Kidney (tissue), 14 donors: Measurements from ENCODE around the gene NDUFS8. TPM values are rescaled to one million over a fixed set of nuclear protein-coding genes. Genes with fewer than 3 reads are reported as not detected.

Experiments
- DNase-seq, 5 donors: peaks; one replicate each; pipeline ENCODE4 v3.0.0-alpha.2; 2013 to 2020
- FAIRE-seq: peaks from 2 replicates; lab custom pipeline; 2012; peaks lifted over from hg19 to GRCh38; lab: Jason Lieb, UNC
- H3K27ac ChIP-seq, 2 donors: one replicate each; pipeline ENCODE4 v1.7.0; 2013; ENCODE audit warnings: low read depth in 2 of 2, low read length in 2 of 2, inconsistent platforms in 1 of 2
- H3K27me3 ChIP-seq: one replicate; pipeline ENCODE4 v1.7.1; 2013; ENCODE audit warnings: low read length, inconsistent platforms; ENCODE audit not compliant: control insufficient read depth, insufficient read depth
- H3K36me3 ChIP-seq, 3 donors: one replicate each; pipeline versions ENCODE4 v1.7.0 to v1.7.1; 2013; ENCODE audit warnings: low read length in 3 of 3, control low read depth in 1 of 3, inconsistent platforms in 1 of 3; ENCODE audit not compliant: insufficient read depth in 3 of 3, control insufficient read depth in 2 of 3
- H3K4me1 ChIP-seq, 3 donors: one replicate each; pipeline versions ENCODE4 v1.7.0 to v1.7.1; 2013; ENCODE audit warnings: low read length in 3 of 3, inconsistent platforms in 1 of 3, low read depth in 1 of 3; ENCODE audit not compliant: control insufficient read depth in 2 of 3, insufficient read depth in 2 of 3
- H3K4me3 ChIP-seq, 3 donors: one replicate each; pipeline versions ENCODE4 v1.7.0 to v1.8.1; 2013; ENCODE audit warnings: low read length in 3 of 3, control low read depth in 1 of 3, inconsistent platforms in 1 of 3
- H3K9ac ChIP-seq, 3 donors: one replicate each; pipeline versions ENCODE4 v1.7.0 to v1.7.1; 2013; ENCODE audit warnings: low read length in 3 of 3, control low read depth in 1 of 3, inconsistent platforms in 1 of 3
- H3K9me3 ChIP-seq, 3 donors: one replicate each; pipeline versions ENCODE4 v1.7.0 to v1.7.1; 2013; ENCODE audit warnings: low read length in 3 of 3, control low read depth in 1 of 3, inconsistent platforms in 1 of 3; ENCODE audit not compliant: control insufficient read depth in 2 of 3, insufficient read depth in 1 of 3
- intact Hi-C: fragments of 100-400 bp; cut with DNase I; formaldehyde crosslinking; loops from one replicate; pipeline ENCODE4 v1.11.1; 2022
- polyA plus RNA-seq: library from polyadenylated mRNA; stranded (reverse); fragments of 350-450 nt; fragmentation: Illumina TruSeq; extraction: RNeasy Lipid Tissue Mini Kit (QIAGEN cat#74804); gene quantifications from one replicate; pipeline ENCODE4 v1.2.3, GENCODE V29; 2014; ENCODE audit warnings: low read depth, low replicate concordance; ENCODE audit not compliant: insufficient read depth
- total RNA-seq: library from RNA; stranded (reverse); fragmentation: NEBNext Ultra II Directional; extraction: Animal tissue kit (Norgen Biotek cat#: 25700); gene quantifications from one replicate; pipeline ENCODE4 v1.2.1, GENCODE V29; 2021
- TF ChIP-seq, protein P1 (sequence below): IDR thresholded peaks from 3 replicates; pipeline ENCODE4 v1.5.1; 2012; ENCODE audit warnings: mild to moderate bottlenecking, moderate library complexity, borderline replicate concordance; ENCODE audit not compliant: insufficient read depth; ENCODE audit errors: extremely low read depth
- donor health status: control.
- donor health status: control.
- donor health status: control.
- donor health status: control.
- donor health status: control.
- donor health status: DM: yes; HTN: yes; CAD: no.
- donor health status: Normal renal cell carcinoma (clear cell type).

NDUFS8 gene
- total and polyA plus RNA-seq, 2 donors from 2014 or later: 144 to 472 TPM

DNA sequence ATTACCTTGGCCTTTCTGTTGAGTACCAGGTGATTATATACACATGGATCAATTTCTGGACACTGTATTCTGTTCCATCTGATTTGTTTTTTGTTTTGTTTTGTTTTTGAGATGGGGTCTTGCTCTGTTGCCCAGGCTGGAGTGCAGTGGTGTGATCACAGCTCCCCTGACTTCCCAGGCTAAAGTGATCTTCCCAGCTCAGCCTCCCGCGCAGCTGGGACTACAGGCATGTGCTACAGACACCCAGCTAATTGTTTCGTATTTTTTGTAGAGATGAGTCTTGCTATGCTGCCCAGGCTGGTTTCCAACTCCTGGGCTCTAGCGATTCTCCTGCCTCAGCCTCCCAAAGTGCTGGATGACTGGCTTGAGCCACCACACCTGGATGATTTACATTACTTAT is 27.3 kb downstream of the NDUFS8 start:
- DNase-seq (no peak), FAIRE-seq (no peak)
- Histone ChIP-seq H3K9me3 (no peaks in the 10 kb centered on the region), H3K27ac (no peak overlapping the region), H3K9ac (no peak overlapping the region), H3K4me1 (no peaks in the 10 kb centered on the region), H3K27me3 (no peaks in the 10 kb centered on the region), H3K36me3 (peaks cover 0 to 20% (median 12%) of the 10 kb centered on the region in 3 donors), H3K4me3 (no peak overlapping the region)
- TF ChIP-seq, protein P1, sequence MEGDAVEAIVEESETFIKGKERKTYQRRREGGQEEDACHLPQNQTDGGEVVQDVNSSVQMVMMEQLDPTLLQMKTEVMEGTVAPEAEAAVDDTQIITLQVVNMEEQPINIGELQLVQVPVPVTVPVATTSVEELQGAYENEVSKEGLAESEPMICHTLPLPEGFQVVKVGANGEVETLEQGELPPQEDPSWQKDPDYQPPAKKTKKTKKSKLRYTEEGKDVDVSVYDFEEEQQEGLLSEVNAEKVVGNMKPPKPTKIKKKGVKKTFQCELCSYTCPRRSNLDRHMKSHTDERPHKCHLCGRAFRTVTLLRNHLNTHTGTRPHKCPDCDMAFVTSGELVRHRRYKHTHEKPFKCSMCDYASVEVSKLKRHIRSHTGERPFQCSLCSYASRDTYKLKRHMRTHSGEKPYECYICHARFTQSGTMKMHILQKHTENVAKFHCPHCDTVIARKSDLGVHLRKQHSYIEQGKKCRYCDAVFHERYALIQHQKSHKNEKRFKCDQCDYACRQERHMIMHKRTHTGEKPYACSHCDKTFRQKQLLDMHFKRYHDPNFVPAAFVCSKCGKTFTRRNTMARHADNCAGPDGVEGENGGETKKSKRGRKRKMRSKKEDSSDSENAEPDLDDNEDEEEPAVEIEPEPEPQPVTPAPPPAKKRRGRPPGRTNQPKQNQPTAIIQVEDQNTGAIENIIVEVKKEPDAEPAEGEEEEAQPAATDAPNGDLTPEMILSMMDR: no peak
- intact Hi-C loops: no loop called here

DNA sequence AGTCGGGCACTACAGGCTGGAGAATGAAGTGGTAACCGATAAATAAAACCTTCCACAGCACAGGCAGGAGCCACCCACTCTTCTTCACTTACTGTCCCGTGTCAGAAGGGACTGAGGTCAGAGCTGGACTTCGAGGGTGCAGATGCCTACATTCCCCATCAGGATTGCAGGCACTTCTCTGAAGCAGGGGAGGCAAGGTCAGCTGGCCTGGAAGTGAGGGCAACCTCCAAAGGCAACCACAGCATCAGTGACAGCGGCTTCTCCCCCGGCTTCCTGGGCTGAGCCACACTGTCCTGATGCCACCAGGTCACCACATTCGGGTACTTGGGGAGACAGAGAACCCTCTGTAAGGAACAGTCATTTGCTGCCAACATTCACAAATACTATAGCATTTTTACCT is 31.0 kb downstream of the NDUFS8 start:
- Histone ChIP-seq H3K4me1 (no peaks in the 10 kb centered on the region), H3K9me3 (no peaks in the 10 kb centered on the region), H3K4me3 (no peak overlapping the region), H3K36me3 (peaks cover 4 to 43% (median 23%) of the 10 kb centered on the region in 3 donors), H3K27me3 (no peaks in the 10 kb centered on the region), H3K27ac (no peak overlapping the region), H3K9ac (no peak overlapping the region)
- intact Hi-C loops: no loop called here
- DNase-seq: no peak
- TF ChIP-seq, protein P1: no peak
- FAIRE-seq: no peak

DNA sequence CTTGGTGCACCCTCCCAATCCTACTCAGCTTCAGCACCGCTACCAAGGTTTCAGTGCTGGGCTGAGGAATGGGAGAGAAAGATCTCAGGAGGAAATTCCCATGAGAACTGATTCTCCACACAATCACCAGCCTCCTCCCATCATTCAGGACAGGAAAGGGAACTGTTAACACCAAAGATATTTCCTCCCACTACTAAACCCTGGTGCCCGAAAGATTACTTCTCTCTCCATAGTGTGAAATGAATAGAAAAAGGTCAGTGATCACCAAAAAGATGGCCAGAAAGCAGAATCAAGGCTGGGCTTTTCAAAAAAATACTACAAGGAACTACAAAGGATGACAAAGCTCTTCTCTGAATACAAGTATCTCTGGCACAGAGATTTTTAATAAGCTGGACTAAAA is 34.4 kb downstream of the NDUFS8 start:
- Histone ChIP-seq H3K4me3 (no peak overlapping the region), H3K27me3 (no peaks in the 10 kb centered on the region), H3K36me3 (peaks cover 7 to 69% (median 41%) of the 10 kb centered on the region in 3 donors), H3K4me1 (no peaks in the 10 kb centered on the region), H3K9me3 (no peaks in the 10 kb centered on the region), H3K27ac (no peak overlapping the region), H3K9ac (no peak overlapping the region)
- no peak for DNase-seq
- TF ChIP-seq, protein P1: no peak
- no peak for FAIRE-seq
- intact Hi-C loops: no loop called here

DNA sequence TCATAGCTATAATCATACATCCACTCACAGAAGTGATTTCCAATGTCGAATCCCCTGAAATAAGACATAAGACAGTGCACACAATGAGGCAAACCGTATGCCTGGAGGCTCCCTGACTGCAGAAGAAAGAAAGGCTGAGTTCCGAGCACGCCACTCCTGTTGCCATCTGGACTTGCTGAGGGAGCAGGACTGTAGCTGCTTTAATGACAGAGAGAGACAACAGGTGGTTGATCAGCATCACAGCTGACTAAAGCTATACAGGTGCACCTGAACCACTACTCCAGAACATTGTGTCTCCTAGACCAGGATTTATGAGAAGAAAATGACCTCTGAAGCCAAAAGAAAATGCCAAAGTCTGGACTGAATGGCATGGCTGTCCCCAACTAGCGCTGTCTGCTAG is 35.4 kb downstream of the NDUFS8 start:
- no peak overlapping the region for H3K9ac ChIP-seq
- TF ChIP-seq, protein P1: no peak
- FAIRE-seq (no peak), DNase-seq (no peak)
- no peaks in the 10 kb centered on the region for H3K4me1 ChIP-seq
- no peaks in the 10 kb centered on the region for H3K27me3 ChIP-seq
- intact Hi-C loops: no loop called here
- H3K27ac ChIP-seq: no peak overlapping the region
- H3K9me3 ChIP-seq: no peaks in the 10 kb centered on the region
- H3K36me3 ChIP-seq: peaks cover 7 to 78% (median 45%) of the 10 kb centered on the region in 3 donors
- no peak overlapping the region for H3K4me3 ChIP-seq
